GM12875 (cell line): ENCODE measurements around the gene LTK.

Experiments used
- H3K4me3 ChIP-seq: one replicate; pipeline ENCODE4 v1.5.1; 2011; ENCODE audit warnings: low read depth, low read length, control low read depth
- CTCF ChIP-seq: IDR thresholded peaks from 2 replicates; pipeline ENCODE4 v1.5.1; 2011; ENCODE audit warnings: low read depth, mild to moderate bottlenecking, control low read depth, inconsistent platforms, low read length, moderate library complexity, borderline replicate concordance; ENCODE audit not compliant: insufficient read depth

The LTK gene

GRCh38 chr15:41493205-41493901, 20.3 kb downstream of the LTK start, which contains the start of gene ITPKA:
ITPKA (plus strand) TSS chr15:41493874; CDS start chr15:41493928, 54 bp downstream.
- no peak for TF ChIP-seq CTCF
- peak within 1 kb of the TSS; percentile 51 for H3K4me3 ChIP-seq

GRCh38 chr15:41492597-41493204, 20.9 kb downstream of the LTK start:
- H3K4me3 ChIP-seq, result peak overlapping the region; percentile 51
- no peak for TF ChIP-seq CTCF

- H3K4me3 ChIP-seq, result no peak overlapping the region
- TF ChIP-seq CTCF, result no peak
These were observed 21.7 kb downstream of the LTK start for GRCh38 chr15:41491889-41492288.

- TF ChIP-seq CTCF, result no peak
- H3K4me3 ChIP-seq, result no peak overlapping the region
These were observed 23.3 kb downstream of the LTK start for GRCh38 chr15:41490355-41490754.

- no peak overlapping the region for H3K4me3 ChIP-seq
- TF ChIP-seq CTCF, result no peak
These were observed 24.0 kb downstream of the LTK start for GRCh38 chr15:41489641-41490040.

GRCh38 chr15:41487802-41488201, 25.8 kb downstream of the LTK start:
- no peak for TF ChIP-seq CTCF
- H3K4me3 ChIP-seq, result no peak overlapping the region

GRCh38 chr15:41487381-41487780, 26.2 kb downstream of the LTK start:
- no peak for TF ChIP-seq CTCF
- no peak overlapping the region for H3K4me3 ChIP-seq
